ENCODE measurements around the gene ATP6V0D1.
"Not testable (repeated sequence)": the region's sequence is repeated elsewhere in the genome, so short reads cannot be mapped to it uniquely, and the experiment has no call there.

Gene ATP6V0D1

DNA sequence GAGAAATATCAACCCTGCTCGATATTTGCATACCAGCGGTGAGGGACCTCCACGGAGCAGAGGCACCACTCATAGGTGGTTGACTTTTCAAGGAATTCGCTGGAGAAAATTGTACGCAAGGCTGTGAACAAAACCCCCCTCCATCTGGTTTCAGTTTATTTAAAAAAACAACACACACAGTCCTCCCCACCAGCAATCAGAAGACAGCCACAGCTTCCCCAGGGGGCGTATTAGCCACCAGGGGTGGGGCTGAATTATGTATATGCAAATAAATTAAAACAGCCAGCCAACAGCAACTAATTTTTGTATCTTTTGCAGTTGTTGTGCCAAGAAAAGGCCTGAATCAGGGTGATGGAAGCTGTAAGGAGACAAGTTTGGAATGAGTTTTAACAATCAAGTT is 55.9 kb downstream of the ATP6V0D1 start:
- peaks cover 47% of the 10 kb centered on the region for H3K4me1 ChIP-seq (ENCODE audit: control insufficient read depth, insufficient read depth, low read length)
- H3K9ac ChIP-seq (ENCODE audit: low read depth, low read length), result no peak overlapping the region; the same call in 1 of the 2 replicates
- peak overlapping the region; percentile 93 for H3K27ac ChIP-seq (ENCODE audit: low read depth, low read length)
- peaks cover 18% of the 10 kb centered on the region for H3K27me3 ChIP-seq (ENCODE audit: control insufficient read depth, insufficient read depth, low read length)
- H3K4me3 ChIP-seq (ENCODE audit: low read depth, low read length), result peak overlapping the region; percentile 21; the same call in 1 of the 2 replicates
- no peaks in the 10 kb centered on the region for H3K36me3 ChIP-seq (ENCODE audit: control insufficient read depth, insufficient read depth, low read length)
- H3K9me3 ChIP-seq (ENCODE audit: control insufficient read depth, insufficient read depth, low read length), result no peaks in the 10 kb centered on the region

DNA sequence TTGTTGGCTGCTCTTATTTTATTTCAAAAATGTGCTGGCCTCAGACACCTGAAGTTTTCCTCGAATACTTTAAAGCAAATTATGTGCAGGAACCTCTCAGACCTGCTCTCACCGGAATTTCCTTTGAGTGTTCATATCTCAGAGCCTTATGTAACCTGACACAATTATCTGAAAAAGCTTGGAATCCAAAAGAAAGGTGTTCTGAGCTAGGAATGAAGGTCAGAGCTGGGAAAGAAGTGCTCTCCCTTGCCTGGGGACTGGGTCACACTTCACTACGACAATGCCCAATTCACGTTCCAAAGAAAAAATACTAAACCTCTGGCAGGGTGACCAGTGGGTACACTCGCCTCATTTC is 56.7 kb downstream of the ATP6V0D1 start:
- Histone ChIP-seq H3K9me3 (ENCODE audit: control insufficient read depth, insufficient read depth, low read length) (no peaks in the 10 kb centered on the region), H3K36me3 (ENCODE audit: control insufficient read depth, insufficient read depth, low read length) (no peaks in the 10 kb centered on the region), H3K27ac (ENCODE audit: low read depth, low read length) (peak overlapping the region; percentile 93), H3K4me3 (ENCODE audit: low read depth, low read length) (peak overlapping the region; percentile 46), H3K9ac (ENCODE audit: low read depth, low read length) (peak overlapping the region; percentile 61; the same call in 1 of the 2 replicates), H3K4me1 (ENCODE audit: control insufficient read depth, insufficient read depth, low read length) (peaks cover 44% of the 10 kb centered on the region), H3K27me3 (ENCODE audit: control insufficient read depth, insufficient read depth, low read length) (peaks cover 9% of the 10 kb centered on the region)

DNA sequence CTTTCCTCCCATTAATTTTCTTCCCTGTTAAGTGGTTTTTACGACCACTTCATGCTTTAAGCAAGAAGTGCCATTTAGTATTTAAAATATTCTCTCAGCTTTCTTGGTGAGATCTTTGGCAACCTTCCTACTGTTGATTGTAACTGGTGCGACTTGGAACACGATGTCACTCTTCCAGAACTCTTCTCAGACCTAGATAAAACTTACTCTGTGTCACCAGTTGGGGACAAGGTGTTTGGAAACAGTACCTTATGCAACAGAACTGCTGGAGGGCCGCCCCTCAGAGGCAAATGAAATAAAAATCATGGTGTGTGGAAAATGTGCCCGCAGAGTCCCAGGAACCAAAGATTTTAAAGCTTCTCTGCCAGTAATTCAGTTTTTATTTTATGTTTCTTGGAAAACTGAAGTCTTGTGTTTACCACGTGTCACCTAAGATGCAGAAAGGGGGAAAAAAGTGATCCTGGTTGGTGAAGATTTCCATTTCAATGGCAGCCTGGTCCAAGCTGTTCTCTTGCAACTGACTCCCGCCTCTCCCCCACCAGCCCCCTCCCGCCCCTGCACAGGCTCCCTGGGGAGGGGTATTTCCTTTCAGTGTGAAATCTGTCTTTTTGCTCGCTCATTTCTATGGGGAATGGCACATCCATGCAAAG is 57.2 kb downstream of the ATP6V0D1 start:
- no peaks in the 10 kb centered on the region for H3K9me3 ChIP-seq (ENCODE audit: control insufficient read depth, insufficient read depth, low read length)
- no peaks in the 10 kb centered on the region for H3K36me3 ChIP-seq (ENCODE audit: control insufficient read depth, insufficient read depth, low read length)
- H3K9ac ChIP-seq (ENCODE audit: low read depth, low read length), result peak overlapping the region; percentile 61; the same call in 1 of the 2 replicates
- H3K27me3 ChIP-seq (ENCODE audit: control insufficient read depth, insufficient read depth, low read length), result peaks cover 4% of the 10 kb centered on the region; the same call in 1 of the 2 replicates
- H3K4me3 ChIP-seq (ENCODE audit: low read depth, low read length), result peak overlapping the region; percentile 46
- peaks cover 39% of the 10 kb centered on the region for H3K4me1 ChIP-seq (ENCODE audit: control insufficient read depth, insufficient read depth, low read length)
- peak overlapping the region; percentile 93 for H3K27ac ChIP-seq (ENCODE audit: low read depth, low read length)

DNA sequence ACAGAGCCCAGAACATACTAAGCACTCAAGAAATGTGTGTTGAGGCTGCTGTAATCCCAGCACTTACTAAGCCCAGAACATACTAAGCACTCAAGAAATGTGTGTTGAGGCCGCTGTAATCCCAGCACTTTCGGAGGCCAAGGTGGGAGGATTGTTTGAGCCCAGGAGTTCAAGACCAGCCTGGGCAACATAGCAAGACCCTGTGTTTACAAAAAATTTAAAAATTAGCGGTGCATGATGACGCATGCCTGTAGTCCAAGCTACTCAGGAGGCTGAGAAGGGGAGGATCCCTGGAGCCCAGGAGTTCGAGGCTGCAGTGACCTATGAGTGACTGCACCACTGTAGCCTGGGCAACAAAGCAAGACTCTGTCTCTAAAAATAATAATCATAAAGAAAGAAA is 57.9 kb downstream of the ATP6V0D1 start:
- no peak overlapping the region for H3K4me3 ChIP-seq (ENCODE audit: low read depth, low read length)

DNA sequence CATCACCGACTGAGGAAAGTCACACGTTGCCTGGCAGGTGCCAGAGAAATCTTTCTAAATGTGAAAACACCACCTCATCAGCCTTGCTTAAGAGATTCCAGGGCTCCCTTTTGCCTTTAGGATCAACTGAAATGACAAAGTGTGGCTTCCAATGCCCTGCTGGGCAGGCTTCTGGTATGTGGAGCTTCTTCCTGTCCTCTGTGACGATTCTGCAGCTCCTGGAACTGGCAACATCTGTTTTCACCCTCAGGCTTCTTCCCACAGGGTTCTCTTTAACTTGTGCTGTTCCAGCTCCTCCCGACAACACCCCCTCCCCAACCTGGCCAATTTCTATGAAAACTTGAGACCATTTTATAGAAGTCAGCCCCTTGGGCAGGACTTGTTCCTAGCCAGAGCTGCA is 59.9 kb downstream of the ATP6V0D1 start:
- H3K4me1 ChIP-seq (ENCODE audit: control insufficient read depth, insufficient read depth, low read length), result peaks cover 34% of the 10 kb centered on the region
- no peaks in the 10 kb centered on the region for H3K36me3 ChIP-seq (ENCODE audit: control insufficient read depth, insufficient read depth, low read length)
- H3K9me3 ChIP-seq (ENCODE audit: control insufficient read depth, insufficient read depth, low read length), result no peaks in the 10 kb centered on the region
- no peak overlapping the region for H3K27ac ChIP-seq (ENCODE audit: low read depth, low read length)
- H3K27me3 ChIP-seq (ENCODE audit: control insufficient read depth, insufficient read depth, low read length), result no peaks in the 10 kb centered on the region
- no peak overlapping the region for H3K4me3 ChIP-seq (ENCODE audit: low read depth, low read length)
- H3K9ac ChIP-seq (ENCODE audit: low read depth, low read length), result no peak overlapping the region

More for the DNA sequence above, 57.9 kb downstream of the ATP6V0D1 start:
- no peak overlapping the region for H3K9ac ChIP-seq (ENCODE audit: low read depth, low read length)
- peaks cover 3% of the 10 kb centered on the region; the same call in 1 of the 2 replicates for H3K27me3 ChIP-seq (ENCODE audit: control insufficient read depth, insufficient read depth, low read length)
- H3K4me1 ChIP-seq (ENCODE audit: control insufficient read depth, insufficient read depth, low read length), result peaks cover 34% of the 10 kb centered on the region
- no peaks in the 10 kb centered on the region for H3K9me3 ChIP-seq (ENCODE audit: control insufficient read depth, insufficient read depth, low read length)
- no peak overlapping the region for H3K27ac ChIP-seq (ENCODE audit: low read depth, low read length)
- no peaks in the 10 kb centered on the region for H3K36me3 ChIP-seq (ENCODE audit: control insufficient read depth, insufficient read depth, low read length)

DNA sequence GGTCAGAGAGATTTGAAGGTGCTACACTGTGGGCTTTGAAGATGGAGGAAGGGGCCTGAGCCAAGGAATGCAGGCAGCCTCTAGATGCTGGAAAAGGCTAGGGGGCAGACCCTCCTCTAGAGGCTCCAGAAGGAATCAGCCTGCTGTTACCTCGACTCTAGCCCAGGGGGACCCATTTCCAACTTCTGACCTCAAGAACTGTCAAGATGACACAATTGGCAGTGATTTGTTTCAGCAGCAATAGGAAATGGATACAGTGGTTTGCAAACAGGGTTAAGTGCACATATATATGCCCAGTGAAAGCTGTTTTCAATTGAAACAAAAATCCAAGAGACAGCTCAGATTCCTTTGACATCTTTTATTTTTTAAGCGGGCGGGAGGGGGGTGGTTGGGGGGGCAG is 61.0 kb downstream of the ATP6V0D1 start:
- Histone ChIP-seq H3K4me3 (ENCODE audit: low read depth, low read length) (no peak overlapping the region), H3K27ac (ENCODE audit: low read depth, low read length) (no peak overlapping the region), H3K4me1 (ENCODE audit: control insufficient read depth, insufficient read depth, low read length) (peaks cover 23% of the 10 kb centered on the region), H3K36me3 (ENCODE audit: control insufficient read depth, insufficient read depth, low read length) (no peaks in the 10 kb centered on the region), H3K27me3 (ENCODE audit: control insufficient read depth, insufficient read depth, low read length) (no peaks in the 10 kb centered on the region), H3K9me3 (ENCODE audit: control insufficient read depth, insufficient read depth, low read length) (no peaks in the 10 kb centered on the region), H3K9ac (ENCODE audit: low read depth, low read length) (no peak overlapping the region)

DNA sequence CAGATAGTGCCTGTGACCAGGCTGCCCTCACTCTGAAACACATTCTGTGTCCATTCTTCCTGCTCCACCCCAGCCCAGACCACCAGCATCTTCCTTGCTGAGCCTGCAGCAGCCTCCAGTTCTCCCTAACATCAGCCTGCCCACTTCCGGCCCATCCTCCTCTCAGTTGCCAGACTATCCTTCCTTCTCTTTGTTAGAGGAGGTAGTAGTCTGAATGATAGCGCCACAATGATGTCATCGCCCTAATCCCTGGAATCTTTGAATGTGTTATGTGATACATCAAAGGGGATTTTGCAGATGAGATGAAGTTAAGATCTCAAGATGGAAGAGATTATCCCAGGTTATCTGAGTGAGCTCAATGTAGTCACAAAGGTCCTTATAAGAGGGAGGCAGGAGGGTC is 61.5 kb downstream of the ATP6V0D1 start:
- peaks cover 19% of the 10 kb centered on the region for H3K4me1 ChIP-seq (ENCODE audit: control insufficient read depth, insufficient read depth, low read length)
- no peaks in the 10 kb centered on the region for H3K36me3 ChIP-seq (ENCODE audit: control insufficient read depth, insufficient read depth, low read length)
- H3K27me3 ChIP-seq (ENCODE audit: control insufficient read depth, insufficient read depth, low read length), result no peaks in the 10 kb centered on the region
- H3K9me3 ChIP-seq (ENCODE audit: control insufficient read depth, insufficient read depth, low read length), result no peaks in the 10 kb centered on the region
- H3K27ac ChIP-seq (ENCODE audit: low read depth, low read length), result no peak overlapping the region
- H3K9ac ChIP-seq (ENCODE audit: low read depth, low read length), result no peak overlapping the region
- no peak overlapping the region for H3K4me3 ChIP-seq (ENCODE audit: low read depth, low read length)

DNA sequence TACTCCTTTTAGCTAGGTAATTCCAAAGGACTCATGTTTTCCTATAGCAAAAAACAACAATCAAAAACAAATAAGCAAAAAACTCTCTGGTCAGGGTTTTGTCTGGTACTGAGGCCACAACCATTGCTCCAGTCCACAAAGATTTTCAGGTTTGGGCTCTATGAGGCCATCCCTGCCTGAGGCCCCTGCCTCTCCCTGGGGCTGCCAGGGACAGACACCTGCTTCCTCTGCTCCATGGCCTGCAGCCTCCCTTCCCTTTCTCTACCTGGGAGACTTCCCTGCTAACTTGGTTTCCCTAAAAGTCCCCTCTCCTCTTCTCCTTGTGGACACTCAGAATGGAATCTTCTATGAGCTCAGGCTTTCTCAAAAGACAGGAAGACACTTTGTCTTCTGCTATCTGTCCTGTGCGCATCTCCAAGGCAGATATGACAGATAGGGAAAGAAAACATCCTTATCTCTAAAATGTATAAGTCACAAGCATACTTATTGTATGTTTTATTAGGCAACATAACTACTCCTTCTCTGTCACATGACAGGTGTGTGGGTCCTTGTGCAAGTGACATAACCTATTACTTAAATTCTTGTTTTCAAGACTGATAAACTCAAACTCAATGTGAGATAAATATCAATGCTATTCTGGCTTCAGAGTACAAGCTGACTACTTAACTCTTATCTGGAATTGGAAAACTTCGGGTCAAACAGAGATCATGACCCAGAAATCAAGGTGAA is 63.5 kb downstream of the ATP6V0D1 start:
- no peaks in the 10 kb centered on the region for H3K36me3 ChIP-seq (ENCODE audit: control insufficient read depth, insufficient read depth, low read length)
- H3K27me3 ChIP-seq (ENCODE audit: control insufficient read depth, insufficient read depth, low read length), result no peaks in the 10 kb centered on the region
- no peak overlapping the region for H3K9ac ChIP-seq (ENCODE audit: low read depth, low read length)
- H3K9me3 ChIP-seq (ENCODE audit: control insufficient read depth, insufficient read depth, low read length), result no peaks in the 10 kb centered on the region
- no peak overlapping the region for H3K4me3 ChIP-seq (ENCODE audit: low read depth, low read length)
- H3K27ac ChIP-seq (ENCODE audit: low read depth, low read length), result no peak overlapping the region
- peaks cover 11% of the 10 kb centered on the region for H3K4me1 ChIP-seq (ENCODE audit: control insufficient read depth, insufficient read depth, low read length)

DNA sequence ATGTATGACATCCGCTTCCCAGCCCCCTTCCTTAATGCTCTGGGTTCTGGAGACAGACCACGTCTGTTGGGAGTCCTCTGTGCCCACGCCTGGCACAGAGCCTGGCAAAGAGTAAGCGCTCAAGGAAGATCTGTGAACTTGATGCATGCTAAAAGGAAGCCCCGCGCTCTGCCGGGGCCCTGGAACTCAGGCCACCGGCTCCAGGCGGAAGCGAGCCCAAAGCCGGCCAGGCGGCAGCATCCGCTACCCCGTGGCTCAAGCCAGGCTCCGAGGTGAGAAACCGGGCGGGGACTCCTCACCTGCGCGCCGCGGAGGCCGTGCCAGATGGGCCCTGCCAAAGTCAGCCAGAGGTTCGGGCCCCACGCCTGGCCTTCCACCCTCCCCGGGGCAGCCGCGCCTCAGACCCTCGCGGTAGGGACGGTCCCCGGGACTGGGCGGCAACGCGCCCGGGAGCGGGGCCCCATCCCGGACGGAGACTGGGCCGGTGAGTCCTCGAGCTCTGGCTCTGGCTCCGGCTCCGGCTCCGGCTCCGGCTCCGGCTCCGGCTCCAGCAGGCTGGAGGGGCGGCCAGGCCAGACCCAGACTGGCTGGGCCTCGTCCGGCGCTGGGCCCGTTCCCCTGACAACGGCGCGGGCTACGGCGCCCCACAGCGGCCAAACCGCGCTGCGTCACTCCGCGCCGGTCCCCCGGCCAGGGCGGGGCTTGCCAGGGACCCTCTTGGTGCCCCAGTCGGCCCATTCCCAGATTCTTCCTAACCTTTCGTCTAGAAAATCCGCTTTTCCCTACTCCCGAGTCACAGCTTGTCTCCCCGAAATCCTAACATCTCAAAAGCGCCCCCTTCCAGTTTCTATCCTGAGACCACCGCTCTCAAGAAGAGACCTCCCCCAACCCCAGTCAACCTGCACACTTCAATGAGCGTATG is 64.8 kb downstream of the ATP6V0D1 start, which contains the start of gene ZDHHC1:
Gene ZDHHC1, minus strand, starts transcription at position 606 of the 922 bp plus-strand sequence. CDS start 8,702 bp downstream, outside the sequence.
- peaks cover 8% of the 10 kb centered on the region for H3K4me1 ChIP-seq (ENCODE audit: control insufficient read depth, insufficient read depth, low read length)
- H3K4me3 ChIP-seq (ENCODE audit: low read depth, low read length), result peak within 1 kb of the TSS; percentile 66
- no peak within 1 kb of the TSS for H3K27ac ChIP-seq (ENCODE audit: low read depth, low read length)
- peak within 1 kb of the TSS; percentile 33; the same call in 1 of the 2 replicates for H3K9ac ChIP-seq (ENCODE audit: low read depth, low read length)
- no peaks in the 10 kb centered on the region for H3K36me3 ChIP-seq (ENCODE audit: control insufficient read depth, insufficient read depth, low read length)
- H3K27me3 ChIP-seq (ENCODE audit: control insufficient read depth, insufficient read depth, low read length), result no peaks in the 10 kb centered on the region
- no peaks in the 10 kb centered on the region for H3K9me3 ChIP-seq (ENCODE audit: control insufficient read depth, insufficient read depth, low read length)

DNA sequence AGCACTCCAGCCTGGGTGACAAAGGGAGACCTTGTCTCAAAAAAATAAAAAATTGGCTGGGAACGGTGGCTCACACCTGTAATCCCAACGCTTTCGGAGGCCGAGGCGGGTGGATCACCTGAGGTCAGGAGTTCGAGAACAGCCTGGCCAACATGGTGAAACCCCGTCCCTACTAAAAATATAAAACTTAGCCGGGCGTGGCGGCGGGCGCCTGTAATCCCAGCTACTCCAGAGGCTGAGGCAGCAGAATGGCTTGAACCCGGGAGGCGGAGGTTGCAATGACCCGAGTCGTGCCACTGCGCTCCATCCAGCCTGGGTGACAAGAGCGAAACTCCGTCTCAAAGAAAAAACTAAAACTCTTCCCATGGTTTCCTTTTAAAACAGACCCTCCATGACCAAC is 65.5 kb downstream of the ATP6V0D1 start:
- H3K9me3 ChIP-seq (ENCODE audit: control insufficient read depth, insufficient read depth, low read length); H3K36me3 ChIP-seq (ENCODE audit: control insufficient read depth, insufficient read depth, low read length); H3K27ac ChIP-seq (ENCODE audit: low read depth, low read length); H3K4me1 ChIP-seq (ENCODE audit: control insufficient read depth, insufficient read depth, low read length); H3K27me3 ChIP-seq (ENCODE audit: control insufficient read depth, insufficient read depth, low read length); H3K9ac ChIP-seq (ENCODE audit: low read depth, low read length): not testable (repeated sequence)
- H3K4me3 ChIP-seq (ENCODE audit: low read depth, low read length), result peak overlapping the region; percentile 66
